ENCODE results near the gene LMNB1. TPM values are rescaled to one million over a fixed set of nuclear protein-coding genes. Genes with fewer than 3 reads are reported as not detected.
A peak's percentile ranks its signal among the peaks of the same experiment; 100 is the strongest.

LMNB1 gene
- total RNA-seq, 1 experiment from 2014 or later = 211 TPM

GRCh38 chr5:126777257-126777974 is 480 bp downstream of the LMNB1 start:
- Histone ChIP-seq H3K9me3 (ENCODE audit: control insufficient read depth, low read depth, low read length) (no peaks in the 10 kb centered on the region), H3K18ac (ENCODE audit: insufficient read length, low read depth, low read length) (peak overlapping the region; percentile 86), H3K27ac (ENCODE audit: insufficient read length, low read depth, low read length) (peak overlapping the region; percentile 15), H2BK20ac (ENCODE audit: low read depth, low read length, poor library complexity, severe bottlenecking) (no peak overlapping the region), H4K91ac (ENCODE audit: insufficient read length, low read depth, low read length) (peak overlapping the region; percentile 8), H3K14ac (ENCODE audit: insufficient read depth, low read length) (peak overlapping the region; percentile 98), H3K79me1 (ENCODE audit: insufficient read depth, low read depth, low read length, poor library complexity, severe bottlenecking) (no peaks in the 10 kb centered on the region), H2BK12ac (ENCODE audit: insufficient read length, low read depth, low read length) (no peak overlapping the region), H3K23ac (ENCODE audit: insufficient read length, low read depth, low read length) (no peak overlapping the region), H3K23me2 (ENCODE audit: insufficient read length, low read depth, low read length, poor library complexity, severe bottlenecking) (peaks cover 10% of the 10 kb centered on the region), H3K4me2 (ENCODE audit: insufficient read depth, insufficient read length, low read length) (peak overlapping the region; percentile 15), H2BK120ac (ENCODE audit: low read depth, low read length, poor library complexity, severe bottlenecking) (peak overlapping the region; percentile 41), H2BK15ac (ENCODE audit: low read depth, low read length) (no peak overlapping the region), H2AK5ac (ENCODE audit: insufficient read length, low read length) (no peak overlapping the region), H3K27me3 (ENCODE audit: insufficient read depth, low read length) (no peaks in the 10 kb centered on the region), H3K4me1 (ENCODE audit: insufficient read depth, low read length) (no peaks in the 10 kb centered on the region), H2BK5ac (ENCODE audit: insufficient read length, low read length) (peak overlapping the region; percentile 1), H2AFZ (ENCODE audit: low read length) (no peak overlapping the region), H3K9ac (ENCODE audit: extremely low read depth, insufficient read length, low read length) (peak overlapping the region; percentile 81), H4K20me1 (ENCODE audit: control insufficient read depth, insufficient read depth, insufficient read length) (peaks cover 5% of the 10 kb centered on the region), H3K79me2 (ENCODE audit: insufficient read depth, low read length) (peaks cover 37% of the 10 kb centered on the region), H4K5ac (ENCODE audit: insufficient read length, low read depth, low read length) (peak overlapping the region; percentile 11), H3K56ac (ENCODE audit: insufficient read length, low read depth, low read length) (no peak overlapping the region), H4K8ac (replicated peaks; ENCODE audit: insufficient read length, low read depth, low read length) (no peak overlapping the region), H3T11ph (ENCODE audit: low read length) (no peak overlapping the region), H3K4ac (ENCODE audit: low read depth, low read length) (no peak overlapping the region; the same call in 1 of the 2 replicates)
- peak; percentile 41 for DNase-seq
- Mint-ChIP-seq H3K9me3 (no peaks in the 10 kb centered on the region; a peak in 1 of 5 replicates), H3K27ac (peak overlapping the region; percentile 99 to 100 (median 99)), H3K27me3 (ENCODE audit: low read depth) (no peaks in the 10 kb centered on the region; the same call in 1 of the 2 replicates), H3K36me3 (ENCODE audit: insufficient read depth in 1 of 3, low read depth in 3 of 3) (peaks cover 3 to 17% (median 17%) of the 10 kb centered on the region in 3 experiments; a peak in 6 of 7 replicates), H3K4me3 (peak overlapping the region; percentile 91 to 96), H3K4me1 (peaks cover 20 to 26% of the 10 kb centered on the region in 2 experiments)
- peak; percentile 25; the same call in 1 of the 3 replicates for TF ChIP-seq CTCF (conservative IDR thresholded peaks at IDR 0.05)
- no CpG with 5 or more reads among the region's 93 CpGs for WGBS (ENCODE audit: extremely low coverage, insufficient read length, low lambda C conversion rate)

Measured in H9 (cell line).